Stimulated activated CD8-positive, alpha-beta memory T cell treated with anti-CD3 and anti-CD28 coated beads, Interleukin-4, amount 100 ng/mL, for 4 hours (primary cell): ENCODE results near the gene UBC.
"Not testable (repeated sequence)": the region's sequence is repeated elsewhere in the genome, so short reads cannot be mapped to it uniquely, and the experiment has no call there.

Source experiments
- DNase-seq, 2 donors: peaks; one replicate each; pipeline ENCODE4 v3.0.0-alpha.2; 2020; ENCODE audit warnings: low read depth in 2 of 2, low spot score in 1 of 2

UBC gene

DNA sequence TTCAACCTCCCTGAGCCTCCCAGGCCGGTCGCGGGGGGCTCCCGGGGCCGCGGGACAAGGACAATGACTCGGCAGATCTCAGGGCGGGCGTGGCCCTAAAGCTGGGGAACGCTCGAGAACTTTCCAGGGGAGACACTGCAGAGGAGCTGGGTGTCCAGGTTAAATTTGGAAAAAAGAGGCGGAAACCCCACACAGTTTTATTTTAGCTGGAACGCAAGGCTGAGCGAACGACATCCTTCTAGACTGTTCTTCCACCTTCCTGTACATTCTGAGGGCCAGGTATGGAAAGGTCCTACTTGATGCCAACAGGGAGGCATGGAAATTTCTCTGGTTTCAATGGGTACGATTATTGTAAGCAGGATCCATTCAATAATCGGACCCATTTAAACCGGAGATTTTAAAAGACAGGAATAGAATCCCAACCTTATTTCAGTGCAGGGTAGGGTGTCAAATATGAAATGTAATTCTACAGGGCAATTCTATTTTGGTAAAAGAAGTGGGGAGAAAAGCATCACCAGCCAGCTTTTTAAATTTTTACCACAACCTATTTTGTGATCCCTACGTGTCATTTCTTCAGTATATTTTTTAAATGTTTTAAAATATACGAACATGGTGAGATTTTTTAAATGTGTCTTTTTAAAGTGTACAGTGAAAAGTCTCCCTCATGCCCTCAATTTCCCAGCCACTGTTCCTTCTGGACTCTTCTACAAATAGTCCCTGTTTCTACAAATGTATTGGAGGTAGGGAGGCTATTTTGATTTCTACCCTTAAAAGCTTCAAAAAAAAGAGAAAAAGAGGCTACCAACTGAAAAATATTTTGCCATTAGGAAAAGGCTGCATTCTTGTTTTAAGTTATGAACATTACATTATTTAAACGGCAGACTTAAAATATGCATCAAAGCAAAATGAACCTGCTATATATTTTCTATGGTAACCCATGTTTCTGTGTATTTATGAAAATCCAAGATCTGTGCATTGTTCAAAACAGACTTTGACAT, 1.1 kb upstream of the UBC start:
- DNase-seq: no peak

DNA sequence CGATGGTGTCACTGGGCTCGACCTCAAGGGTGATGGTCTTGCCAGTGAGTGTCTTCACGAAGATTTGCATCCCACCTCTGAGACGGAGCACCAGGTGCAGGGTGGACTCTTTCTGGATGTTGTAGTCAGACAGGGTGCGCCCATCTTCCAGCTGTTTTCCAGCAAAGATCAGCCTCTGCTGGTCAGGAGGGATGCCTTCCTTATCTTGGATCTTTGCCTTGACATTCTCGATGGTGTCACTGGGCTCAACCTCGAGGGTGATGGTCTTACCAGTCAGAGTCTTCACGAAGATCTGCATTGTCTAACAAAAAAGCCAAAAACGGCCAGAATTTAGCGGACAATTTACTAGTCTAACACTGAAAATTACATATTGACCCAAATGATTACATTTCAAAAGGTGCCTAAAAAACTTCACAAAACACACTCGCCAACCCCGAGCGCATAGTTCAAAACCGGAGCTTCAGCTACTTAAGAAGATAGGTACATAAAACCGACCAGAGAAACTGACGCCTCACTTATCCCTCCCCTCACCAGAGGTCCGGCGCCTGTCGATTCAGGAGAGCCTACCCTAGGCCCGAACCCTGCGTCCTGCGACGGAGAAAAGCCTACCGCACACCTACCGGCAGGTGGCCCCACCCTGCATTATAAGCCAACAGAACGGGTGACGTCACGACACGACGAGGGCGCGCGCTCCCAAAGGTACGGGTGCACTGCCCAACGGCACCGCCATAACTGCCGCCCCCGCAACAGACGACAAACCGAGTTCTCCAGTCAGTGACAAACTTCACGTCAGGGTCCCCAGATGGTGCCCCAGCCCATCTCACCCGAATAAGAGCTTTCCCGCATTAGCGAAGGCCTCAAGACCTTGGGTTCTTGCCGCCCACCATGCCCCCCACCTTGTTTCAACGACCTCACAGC, 717 bp downstream of the UBC start:
- peak; percentile 91 to 92 for DNase-seq

DNA sequence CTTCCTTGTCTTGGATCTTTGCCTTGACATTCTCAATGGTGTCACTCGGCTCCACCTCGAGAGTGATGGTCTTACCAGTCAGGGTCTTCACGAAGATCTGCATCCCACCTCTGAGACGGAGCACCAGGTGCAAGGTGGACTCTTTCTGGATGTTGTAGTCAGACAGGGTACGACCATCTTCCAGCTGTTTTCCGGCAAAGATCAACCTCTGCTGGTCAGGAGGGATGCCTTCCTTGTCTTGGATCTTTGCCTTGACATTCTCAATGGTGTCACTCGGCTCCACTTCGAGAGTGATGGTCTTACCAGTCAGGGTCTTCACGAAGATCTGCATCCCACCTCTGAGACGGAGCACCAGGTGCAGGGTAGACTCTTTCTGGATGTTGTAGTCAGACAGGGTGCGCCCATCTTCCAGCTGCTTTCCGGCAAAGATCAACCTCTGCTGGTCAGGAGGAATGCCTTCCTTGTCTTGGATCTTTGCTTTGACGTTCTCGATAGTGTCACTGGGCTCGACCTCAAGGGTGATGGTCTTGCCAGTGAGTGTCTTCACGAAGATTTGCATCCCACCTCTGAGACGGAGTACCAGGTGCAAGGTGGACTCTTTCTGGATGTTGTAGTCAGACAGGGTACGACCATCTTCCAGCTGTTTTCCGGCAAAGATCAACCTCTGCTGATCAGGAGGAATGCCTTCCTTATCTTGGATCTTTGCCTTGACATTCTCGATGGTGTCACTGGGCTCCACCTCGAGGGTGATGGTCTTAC, 1.7 kb downstream of the UBC start:
- DNase-seq: not testable (repeated sequence)

GRCh38 chr12:124911521-124911920, 2.9 kb downstream of the UBC start:
- DNase-seq: not testable (repeated sequence)

DNA sequence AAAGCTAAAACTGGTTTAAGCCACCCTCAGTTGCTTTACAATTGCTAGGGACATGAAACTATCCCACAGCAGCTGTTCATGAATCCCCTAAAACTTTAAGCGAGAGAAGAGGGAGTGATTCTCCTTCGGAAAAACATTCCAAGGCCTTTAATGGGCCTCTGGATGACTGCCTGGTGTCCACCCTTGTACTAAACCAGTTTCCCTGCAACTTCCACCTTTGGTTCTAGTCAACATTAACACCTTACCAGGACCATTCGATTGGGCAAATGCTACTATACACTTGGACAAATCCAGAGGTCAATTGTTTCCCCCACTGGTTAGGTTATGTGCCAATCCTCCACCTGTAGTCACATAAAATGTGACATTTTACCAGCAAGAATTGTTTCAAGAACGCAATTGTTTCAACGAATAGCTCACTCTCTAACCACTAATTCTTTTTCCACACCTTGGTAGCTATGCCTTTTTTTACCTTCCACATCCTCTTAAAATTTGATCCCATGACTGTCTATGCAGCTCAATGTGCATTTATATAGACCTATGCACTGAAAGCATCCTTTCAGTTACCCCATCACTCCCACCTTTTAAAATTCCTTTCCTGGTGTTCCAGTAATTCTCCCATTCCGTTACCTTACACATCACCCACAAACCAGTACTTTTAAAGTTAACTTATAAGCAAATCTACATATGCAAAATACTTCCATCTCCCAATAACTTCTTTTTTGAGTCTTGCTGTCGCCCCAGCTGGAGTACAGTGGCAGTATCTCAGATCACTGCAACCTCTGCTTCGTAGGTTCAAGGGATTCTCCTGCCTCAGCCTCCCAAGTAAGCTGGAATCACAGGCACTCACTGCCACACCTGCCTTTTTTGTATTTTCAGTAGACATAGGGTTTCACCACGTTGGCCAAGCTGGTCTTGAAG, 3.6 kb downstream of the UBC start:
- no peak for DNase-seq

GRCh38 chr12:124909831-124910560, 4.5 kb downstream of the UBC start:
- no peak for DNase-seq

DNA sequence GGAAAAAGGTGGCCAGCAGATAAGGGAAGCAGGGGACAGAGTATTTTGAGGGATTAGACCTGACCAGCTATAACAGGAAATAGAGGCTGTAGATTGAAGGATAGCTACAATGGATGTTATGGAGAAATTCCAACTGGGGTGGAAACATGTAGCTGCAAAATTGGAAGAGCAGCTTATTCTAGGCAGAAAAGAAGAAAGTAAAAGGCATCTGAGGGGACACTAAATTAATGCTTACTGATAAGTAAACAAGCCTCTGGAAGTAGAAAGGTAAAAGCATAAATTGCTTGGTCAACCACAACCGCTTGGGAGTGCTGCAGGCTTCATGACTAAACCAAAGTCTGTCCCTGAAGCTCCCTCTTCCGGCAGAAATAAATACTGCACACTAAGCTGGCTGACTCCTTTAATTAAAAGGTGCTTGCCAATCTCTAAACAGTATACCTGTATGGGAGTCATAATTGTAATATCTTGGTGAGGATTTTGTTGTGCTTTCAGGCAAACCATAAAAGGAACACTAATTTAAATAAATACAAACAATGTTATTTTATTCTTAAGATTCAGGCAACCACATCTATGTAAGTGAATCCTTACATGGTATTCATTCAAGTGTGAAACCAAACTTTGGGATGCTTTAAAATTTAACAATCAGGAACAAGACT, 7.7 kb downstream of the UBC start:
- peak; percentile 70 to 82 for DNase-seq

DNA sequence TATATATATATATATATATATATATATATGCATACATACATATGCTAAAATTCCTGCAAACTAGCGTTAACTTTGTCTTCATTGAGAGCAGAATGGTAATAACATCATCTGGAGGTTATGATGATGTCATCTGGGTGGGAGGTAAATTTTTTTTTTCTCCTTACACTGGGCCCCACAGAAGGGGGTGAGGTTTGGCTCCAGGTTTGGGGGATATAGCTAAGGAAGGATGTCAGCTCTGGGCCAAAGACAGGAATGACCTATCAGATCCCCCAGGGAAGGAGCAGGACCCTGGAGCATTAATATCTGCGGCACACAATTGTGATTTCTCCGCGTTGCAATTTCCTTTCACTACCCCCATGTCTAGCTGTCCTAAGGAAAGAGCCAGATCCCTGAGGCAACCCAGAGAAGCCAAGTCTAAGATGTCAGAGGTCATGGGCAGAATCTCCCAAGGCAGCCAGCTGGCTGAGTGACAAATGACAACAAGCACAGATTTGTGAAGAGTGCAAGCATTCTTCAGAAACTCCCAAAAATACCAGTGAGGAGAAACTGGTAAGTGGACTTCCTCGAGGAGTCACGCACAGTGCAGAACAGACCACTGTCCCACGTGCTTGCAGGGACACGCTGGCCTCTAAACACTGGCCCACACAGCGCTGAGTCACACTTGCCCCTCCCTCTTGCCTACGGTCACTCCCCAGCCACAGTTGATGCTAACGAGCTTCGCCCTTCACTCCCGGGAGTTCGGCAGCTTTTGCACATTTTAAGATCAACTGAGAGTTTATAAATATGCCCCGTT, 9.9 kb downstream of the UBC start:
- DNase-seq: no peak

DNA sequence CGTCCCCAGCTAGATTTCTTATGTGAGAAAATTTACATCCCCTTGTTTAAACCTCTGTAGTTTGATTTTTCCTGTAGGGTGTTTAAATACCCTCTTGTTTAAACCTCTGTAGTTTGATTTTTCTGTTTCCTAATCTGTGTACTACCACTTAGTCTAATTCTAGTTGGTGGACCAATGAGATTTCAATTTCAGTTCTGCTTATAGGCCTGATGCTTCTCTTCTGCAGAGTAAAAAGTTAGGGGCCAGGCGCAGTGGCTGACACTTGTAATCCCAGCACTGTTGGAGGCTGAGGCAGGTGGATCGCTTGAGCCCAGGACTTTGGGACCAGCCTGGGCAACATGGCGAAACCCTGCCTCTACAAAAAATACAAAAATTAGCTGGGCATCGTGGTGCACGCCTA, 11.5 kb downstream of the UBC start:
- DNase-seq: no peak

GRCh38 chr12:124901003-124901402, 13.4 kb downstream of the UBC start:
- DNase-seq: no peak

DNA sequence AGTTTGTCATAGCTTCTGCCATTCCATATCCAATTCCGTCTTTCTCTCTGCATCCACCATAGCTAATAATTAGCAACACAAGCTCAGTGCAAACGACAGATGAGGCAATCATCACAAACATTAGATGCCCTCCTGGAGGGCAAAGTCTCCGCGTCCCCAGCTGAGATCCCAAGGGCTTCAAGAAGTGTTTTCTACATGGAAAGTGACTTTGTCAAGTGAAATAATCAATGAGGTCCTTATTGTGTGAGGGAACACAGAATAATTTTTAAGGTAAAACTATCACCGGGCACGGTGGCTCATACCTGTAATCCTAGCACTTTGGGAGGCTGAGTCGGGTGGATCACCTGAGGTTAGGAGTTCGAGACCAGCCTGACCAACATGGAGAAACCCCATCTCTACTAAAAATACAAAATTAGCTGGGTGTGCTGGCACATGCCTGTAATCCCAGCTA, 14.1 kb downstream of the UBC start:
- DNase-seq: not testable (repeated sequence)

GRCh38 chr12:124898923-124899294, 15.5 kb downstream of the UBC start:
- DNase-seq: no peak

DNA sequence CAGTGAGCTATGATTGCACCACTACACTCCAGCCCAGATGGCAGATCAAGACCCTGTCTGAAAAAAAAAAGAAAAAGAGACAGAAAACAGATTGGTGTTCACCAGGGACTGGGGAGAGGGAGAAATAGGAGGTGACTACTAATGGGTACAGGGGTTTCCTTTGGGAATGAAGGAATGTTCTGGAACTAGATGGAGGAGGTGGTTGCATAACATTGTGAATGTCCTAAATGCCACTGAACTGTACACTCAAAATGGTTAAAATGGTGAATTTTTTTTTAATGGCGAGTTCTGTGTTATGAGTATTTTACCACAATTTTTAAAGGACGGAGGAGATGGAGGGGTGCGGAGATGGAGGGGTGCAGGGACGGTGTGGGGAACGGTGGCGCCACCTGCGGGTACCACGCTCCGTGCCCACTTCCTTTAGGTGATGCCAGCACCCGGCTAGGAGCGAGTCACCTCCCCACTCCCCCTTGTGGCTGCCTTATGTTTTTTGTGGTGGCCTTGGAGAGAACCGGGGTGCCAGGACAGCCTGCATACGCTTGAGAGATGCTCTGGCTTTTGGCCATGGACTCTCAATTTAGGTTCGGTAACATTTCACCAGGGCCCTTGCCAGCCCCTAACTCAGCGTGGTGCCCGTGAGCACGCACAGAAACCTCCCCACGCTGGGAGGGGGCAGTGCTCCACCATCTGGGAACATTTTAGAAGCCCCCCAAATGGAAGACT, 16.1 kb downstream of the UBC start:
- peak in 1 of 2 donors; percentile 34 for DNase-seq

GRCh38 chr12:124896461-124896860, 18.0 kb downstream of the UBC start:
- no peak for DNase-seq

- no peak for DNase-seq
Observed at GRCh38 chr12:124893792-124894516, 20.5 kb downstream of the UBC start.

- DNase-seq: no peak
Observed at GRCh38 chr12:124888260-124888659, 26.2 kb downstream of the UBC start.

DNA sequence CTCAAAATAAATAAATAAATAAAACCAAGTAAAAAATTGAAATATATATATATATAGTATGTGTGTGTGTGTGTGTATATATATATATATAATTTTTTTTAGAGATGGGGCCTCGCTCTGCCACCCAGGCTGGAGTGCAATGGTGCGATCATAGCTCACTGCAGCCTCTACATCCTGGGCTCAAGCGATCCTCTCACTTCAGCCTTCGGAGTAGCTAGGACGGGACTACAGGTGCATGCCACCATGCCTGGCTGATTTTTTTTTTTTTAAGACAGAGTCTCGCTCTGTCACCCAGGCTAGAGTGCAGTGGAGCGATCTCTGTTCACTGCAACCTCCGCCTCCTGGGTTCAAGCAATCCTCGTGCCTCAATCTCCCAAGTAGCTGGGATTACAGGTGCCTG, 26.7 kb downstream of the UBC start:
- DNase-seq: not testable (repeated sequence)
